GM18870 (cell line): ENCODE results near the gene MMP19.
"Not testable (repeated sequence)": the region's sequence is repeated elsewhere in the genome, so short reads cannot be mapped to it uniquely, and the experiment has no call there.

Experiments used
- ATAC-seq: cut with Tn5 transposase; IDR thresholded peaks from one replicate; pipeline ENCODE4 v1.9.1; 2021; ENCODE audit warnings: moderate library complexity; ENCODE audit not compliant: unreplicated experiment

Gene MMP19, protein sequence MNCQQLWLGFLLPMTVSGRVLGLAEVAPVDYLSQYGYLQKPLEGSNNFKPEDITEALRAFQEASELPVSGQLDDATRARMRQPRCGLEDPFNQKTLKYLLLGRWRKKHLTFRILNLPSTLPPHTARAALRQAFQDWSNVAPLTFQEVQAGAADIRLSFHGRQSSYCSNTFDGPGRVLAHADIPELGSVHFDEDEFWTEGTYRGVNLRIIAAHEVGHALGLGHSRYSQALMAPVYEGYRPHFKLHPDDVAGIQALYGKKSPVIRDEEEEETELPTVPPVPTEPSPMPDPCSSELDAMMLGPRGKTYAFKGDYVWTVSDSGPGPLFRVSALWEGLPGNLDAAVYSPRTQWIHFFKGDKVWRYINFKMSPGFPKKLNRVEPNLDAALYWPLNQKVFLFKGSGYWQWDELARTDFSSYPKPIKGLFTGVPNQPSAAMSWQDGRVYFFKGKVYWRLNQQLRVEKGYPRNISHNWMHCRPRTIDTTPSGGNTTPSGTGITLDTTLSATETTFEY

DNA sequence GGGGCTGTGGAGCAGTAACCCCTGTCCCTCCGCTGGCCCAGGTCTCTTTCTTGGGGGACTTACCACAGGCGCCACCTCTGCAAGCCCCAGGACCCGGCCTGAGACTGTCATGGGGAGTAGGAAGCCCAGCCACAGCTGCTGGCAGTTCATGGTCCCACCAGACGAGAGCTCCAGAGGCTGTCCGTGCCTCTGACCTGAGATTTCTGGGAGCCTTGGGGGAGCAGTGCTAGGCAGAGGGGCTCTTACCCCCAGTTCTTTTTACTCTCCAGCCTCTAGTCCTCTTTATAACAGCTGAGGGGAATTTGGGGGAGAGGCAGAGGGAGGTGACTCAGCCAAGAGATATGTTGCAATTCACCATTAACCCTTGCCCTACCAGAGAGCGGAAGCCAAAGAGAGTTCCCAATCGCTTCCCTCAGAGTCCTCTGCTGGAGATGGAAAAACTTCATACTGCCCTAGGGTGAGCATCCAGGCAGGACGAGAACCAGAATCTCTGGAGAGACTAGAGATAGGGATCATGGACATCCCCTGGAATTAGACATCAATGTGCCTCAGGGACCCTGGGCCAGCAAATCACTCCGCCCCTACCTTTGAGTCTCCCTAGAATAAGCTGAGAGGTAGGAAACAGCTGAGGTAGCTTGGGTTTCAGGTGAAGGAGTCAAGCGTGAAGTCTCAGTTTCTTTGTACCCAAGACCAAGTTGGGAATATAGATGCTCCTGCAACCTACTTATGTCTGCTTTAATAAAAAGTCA, at the start of gene MMP19:
TSS of gene MMP19 (minus strand) at position 256 of the 749 bp plus-strand sequence. CDS start at position 150, 106 bp downstream.
- ATAC-seq: no peak

DNA sequence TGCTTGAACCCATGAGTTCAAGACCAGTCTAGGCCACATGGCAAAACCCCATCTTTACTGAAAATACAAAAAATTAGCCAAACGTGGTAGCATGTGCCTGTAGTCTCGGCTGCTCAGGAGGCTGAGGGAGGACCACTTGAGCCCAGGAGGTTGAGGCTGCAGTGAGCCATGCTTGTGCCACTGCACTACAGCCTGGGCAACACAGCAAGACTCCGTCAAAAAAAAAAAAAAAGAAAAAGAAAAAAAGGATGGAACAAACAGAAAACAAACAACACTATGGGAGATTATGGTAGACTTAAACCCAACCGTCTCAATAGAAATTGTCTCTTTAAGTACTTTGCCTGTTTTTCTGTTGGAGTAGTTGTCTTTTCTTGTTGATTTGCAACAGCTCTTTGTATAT, 48.6 kb upstream of the MMP19 start:
- ATAC-seq: no peak

DNA sequence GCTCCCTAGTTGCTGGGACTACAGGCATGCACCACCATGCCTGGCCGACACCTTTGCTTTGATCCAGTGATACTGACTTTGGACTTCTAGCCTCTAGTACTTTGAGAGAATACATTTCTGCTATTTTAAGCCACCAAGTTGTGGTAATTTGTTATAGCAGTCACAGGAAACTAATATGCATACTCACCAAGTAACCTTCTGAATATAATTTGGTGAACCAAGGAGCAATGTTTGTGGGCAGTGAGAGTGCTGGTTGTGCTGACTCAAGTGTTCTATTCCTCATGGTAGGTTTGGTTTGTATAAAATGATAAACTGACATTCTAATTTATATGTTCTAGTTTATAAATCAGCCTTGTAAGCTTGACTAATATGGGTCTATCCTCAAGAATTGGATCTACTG, 42.4 kb upstream of the MMP19 start:
- ATAC-seq: no peak

DNA sequence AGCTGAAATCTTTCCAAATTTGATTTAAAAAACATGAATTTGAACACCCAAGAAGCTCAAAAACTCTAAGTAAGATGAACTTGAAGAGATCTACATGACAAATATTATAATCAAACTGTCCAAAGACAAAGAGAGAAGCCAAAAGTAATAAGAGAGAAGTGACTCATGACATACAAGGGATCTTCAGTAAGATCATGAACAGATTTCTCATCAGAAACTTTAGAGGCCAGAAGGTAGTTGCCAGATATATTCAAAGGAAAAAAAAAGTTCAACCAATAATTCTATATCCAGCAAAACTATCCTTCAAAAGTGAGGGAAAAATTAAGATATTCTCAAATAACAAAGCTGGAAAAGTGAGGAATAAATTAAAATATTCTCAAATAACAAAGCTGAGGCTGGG, 35.1 kb upstream of the MMP19 start:
- no peak for ATAC-seq

DNA sequence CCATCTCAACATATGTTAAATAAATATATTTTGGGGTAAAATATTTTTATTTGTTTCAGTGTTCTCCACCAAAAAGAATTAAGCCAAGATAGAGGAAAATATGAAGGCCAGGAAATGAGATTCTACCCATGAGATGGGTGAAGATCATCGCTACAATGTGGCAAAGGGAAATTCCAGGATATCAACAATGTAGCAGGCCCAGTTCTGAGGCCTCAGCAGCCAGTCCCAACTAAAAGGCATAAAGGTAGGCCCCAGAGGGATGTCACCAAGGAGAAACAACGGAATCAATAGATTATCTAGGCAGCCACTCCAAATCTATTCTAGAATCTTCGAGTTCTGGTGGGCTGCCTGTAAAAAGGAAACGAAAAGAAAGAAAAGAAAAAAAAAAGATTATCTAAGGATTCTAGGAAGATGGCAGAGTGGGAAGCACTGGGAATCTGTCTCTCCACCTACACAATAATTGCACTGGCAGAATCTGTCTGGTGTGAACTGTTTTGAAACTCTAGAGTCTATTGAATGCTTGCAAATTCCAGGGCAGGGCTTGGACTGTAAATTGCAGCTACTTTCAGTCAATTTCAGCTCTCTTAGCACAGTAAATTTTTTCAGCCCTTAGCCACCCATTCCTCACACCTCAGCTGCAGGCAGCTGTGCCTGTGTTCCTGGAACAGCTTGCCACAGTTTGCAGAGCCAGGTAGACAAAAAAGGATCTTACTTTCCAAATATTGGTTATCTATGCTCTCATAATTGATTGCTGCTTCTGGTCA, 33.1 kb upstream of the MMP19 start:
- no peak for ATAC-seq

DNA sequence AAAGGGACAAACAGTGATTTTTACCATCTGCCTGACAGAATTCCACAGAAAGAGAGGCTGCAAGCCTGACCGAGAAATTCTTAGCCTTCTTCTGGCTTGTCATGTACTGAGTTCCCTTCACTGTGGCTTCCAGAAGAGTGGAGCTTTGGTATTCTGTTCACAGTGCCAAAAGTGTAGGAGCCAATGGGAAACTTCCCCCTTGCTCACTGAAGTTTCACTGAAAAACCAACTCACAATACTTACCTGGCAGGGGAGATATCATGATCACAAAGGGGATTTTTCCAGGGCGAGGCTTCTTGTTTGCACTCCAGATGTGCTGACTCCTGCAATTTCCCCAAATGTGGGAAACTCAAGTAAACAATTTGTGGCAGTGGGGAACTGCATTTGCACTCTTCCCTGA, 31.7 kb upstream of the MMP19 start:
- no peak for ATAC-seq

DNA sequence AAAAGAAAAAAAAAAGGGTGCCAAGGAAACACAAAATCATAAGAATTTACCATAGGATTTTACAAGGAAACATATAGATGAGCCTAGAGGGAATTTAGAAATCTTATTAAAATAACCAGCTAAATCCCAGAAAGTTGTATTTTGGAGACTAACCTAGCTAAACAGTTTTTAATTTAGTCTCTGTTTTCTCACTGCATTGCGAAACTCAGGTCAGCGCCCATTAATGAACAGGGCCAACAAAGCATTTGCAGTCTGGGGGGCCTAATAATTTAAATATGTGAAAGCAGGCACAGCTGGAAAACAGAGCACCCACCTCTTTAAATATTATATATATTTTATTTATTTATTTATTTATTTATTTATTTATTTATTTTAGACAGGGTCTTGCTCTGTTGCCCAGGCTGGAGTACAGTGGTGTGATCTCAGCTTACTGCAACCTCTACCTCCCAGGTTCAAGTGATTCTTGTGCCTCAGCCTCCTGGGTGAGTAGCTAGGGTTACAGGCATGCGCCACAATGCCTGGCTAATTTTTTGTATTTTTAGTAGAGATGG, 23.8 kb upstream of the MMP19 start:
- ATAC-seq: not testable (repeated sequence)

DNA sequence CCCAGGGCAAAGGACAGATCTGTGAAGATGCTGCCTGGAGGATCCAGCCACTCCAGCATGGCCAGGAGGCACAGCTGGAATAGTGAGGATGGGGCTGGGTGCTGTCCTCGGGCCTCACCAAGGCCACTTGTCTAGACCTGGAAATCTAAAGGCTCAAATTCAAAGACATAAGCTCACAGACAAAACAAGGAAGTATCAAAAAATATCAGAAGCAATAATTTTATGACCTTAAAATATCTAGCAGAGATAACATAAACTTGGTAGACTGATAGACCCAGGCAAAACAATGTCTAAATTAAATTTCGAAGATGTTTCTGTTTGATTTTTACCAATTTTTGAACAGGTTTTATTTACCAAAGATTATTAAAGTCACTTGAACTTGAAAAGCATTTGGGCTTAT, 22.6 kb upstream of the MMP19 start:
- no peak for ATAC-seq

DNA sequence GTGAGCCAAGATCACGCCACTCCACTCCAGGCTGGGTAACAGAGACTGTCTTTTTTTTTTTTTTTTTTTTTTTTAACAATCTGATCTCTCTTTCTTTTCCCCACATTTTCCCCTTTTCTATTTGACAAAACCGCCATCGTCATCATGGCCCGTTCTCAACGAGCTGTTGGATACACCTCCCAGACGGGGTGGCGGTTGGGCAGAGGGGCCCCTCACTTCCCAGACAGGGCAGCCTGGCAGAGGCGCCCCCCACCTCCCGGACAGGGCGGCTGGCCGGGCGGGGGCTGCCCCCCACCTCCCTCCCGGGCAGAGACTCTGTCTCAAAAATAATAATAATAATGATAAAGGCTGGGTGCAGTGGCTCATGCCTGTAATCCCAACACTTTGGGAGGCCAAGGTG, 20.2 kb upstream of the MMP19 start:
- ATAC-seq: not testable (repeated sequence)

DNA sequence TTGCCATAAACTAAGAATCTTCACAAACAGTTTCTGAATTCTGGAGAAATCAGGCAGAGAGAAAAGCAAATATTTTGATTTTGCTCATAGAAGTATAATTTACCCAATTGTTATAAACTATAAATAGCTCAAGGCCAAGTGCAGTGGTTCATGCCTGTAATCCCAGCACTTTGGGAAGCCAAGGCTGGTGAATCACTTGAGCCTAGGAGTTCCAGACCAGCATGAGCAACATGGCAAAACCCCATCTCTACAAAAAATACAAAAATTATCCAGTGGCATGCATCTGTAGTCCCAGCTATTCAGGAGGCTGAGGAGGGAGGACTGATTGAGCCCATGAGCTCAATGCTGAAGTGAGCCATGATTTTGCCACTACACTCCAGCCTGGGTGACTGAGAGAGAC, 19.6 kb upstream of the MMP19 start:
- no peak for ATAC-seq

DNA sequence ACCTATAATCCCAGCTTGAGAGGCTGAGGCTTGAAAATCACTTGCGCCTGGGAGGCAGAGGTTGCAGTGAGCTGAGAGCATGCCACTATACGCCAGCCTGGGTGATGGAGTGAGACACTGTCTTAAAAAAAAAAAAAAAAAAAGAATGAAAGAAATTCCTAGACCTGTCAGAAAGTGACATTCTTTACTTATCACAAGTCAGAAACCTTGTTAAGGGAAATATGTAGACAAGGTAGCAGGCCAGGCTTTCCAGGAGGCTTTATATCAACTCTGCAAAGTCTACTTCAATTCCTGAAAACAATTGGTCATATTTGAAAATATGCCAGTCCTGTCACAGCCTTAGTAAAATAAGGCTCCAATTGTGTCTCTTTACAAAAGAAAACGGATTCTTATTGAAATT, 19.1 kb upstream of the MMP19 start:
- ATAC-seq: no peak

DNA sequence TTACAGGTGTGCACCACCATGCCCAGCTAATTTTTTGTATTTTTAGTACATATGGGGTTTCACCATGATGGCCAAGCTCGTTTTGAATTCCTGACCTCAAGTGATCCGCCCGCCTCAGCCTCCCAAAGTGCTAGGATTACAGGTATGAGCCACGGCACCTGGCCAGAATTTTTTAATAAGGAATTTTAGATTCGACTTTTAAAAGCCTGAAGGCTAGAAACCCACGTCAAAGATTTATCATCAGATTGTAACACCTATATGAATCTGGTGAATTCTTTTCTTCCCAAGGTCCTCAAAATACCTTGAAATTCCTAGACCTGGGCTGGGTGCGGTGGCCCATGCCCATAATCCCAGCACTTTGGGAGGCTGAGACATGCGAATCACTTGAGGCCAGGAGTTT, 18.7 kb upstream of the MMP19 start:
- no peak for ATAC-seq

DNA sequence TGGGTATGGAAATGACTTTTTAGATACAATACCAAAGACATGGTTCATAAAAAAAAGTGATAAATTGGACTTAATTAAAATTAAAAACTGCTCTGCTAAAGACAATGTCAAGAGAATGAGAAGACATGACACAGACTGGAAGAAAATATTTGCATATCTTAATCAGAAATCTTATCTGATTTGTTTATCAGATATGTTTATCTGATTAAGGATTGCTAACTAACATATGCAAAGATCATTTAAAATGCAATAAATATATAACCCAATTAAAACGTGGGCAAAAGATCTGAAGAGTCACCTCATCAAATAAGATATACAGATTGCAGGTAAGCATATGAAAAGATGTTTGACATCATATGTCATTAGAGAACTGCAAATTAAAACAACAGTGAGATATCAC, 10.0 kb upstream of the MMP19 start:
- no peak for ATAC-seq

DNA sequence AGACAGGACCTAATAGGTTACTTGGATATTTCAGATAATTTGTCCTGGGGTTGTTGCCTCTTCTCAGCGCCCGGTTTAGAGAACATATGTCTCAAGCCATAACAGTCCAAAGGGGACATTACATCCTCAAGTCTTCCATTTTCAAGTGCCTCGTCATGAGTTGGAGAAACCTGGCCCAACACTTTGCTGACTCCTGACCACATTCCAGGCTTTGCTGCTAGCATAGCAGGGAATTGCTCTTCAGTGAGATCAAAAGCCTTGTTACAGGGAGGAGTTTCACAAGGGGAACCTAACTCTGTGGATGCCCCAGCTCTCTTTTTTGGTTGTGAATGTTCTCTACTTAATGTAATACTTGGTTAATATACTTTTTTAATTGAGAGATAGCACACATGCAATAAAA, 8.2 kb upstream of the MMP19 start:
- ATAC-seq: no peak

DNA sequence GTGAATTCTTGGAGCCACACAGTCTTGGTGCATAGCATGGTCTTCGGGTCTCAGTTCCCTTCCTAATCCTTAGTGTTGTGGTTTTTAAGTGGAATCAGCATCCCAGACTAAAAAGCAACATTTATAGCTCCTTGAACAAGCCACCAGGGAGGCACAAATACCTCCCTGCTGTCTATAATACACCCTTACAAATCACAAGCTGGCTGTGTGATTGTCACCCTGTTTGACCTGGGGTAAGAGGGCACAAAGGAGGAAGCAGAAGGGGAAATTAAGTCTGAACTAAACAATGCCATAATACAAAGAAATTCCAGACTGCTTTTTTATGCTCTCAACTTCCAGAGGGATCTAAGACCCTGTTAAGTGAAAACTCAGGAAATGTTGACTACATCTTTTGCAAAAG, 7.7 kb upstream of the MMP19 start:
- ATAC-seq: no peak

DNA sequence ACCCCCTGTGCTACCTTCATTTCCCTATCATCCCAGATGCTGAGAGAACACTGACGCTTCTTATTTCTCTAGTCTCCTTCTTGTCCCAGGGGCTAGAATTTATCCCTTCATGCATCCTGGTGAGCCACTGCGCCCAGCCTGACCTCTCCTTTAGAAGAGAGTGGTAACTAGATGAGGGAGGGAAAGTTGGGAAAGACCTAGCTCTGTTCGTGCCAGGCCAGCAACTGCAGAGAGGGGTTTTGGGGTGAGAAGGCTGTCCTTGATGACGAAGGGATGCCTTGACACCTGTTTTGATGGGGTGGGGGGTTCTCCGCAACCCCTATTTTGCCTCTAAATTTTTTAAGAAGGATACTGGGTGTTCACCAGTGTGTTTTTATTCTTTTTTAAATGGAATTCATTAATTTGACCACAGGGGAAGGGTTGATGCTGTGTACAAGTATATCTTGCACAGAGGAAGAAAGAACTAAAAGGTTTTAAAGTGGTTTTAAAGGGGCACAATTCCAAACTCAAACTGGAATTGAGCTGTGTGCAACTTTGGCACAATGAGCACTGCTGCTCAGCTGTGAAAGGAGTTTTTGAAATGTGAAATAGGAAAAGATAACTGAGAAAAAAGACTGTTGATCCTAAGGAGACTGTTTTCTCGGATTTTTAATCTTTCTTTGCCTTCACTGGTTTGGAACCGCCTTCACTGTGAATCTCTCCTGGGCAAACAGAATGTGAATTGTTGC, 7.0 kb upstream of the MMP19 start:
- ATAC-seq: no peak

DNA sequence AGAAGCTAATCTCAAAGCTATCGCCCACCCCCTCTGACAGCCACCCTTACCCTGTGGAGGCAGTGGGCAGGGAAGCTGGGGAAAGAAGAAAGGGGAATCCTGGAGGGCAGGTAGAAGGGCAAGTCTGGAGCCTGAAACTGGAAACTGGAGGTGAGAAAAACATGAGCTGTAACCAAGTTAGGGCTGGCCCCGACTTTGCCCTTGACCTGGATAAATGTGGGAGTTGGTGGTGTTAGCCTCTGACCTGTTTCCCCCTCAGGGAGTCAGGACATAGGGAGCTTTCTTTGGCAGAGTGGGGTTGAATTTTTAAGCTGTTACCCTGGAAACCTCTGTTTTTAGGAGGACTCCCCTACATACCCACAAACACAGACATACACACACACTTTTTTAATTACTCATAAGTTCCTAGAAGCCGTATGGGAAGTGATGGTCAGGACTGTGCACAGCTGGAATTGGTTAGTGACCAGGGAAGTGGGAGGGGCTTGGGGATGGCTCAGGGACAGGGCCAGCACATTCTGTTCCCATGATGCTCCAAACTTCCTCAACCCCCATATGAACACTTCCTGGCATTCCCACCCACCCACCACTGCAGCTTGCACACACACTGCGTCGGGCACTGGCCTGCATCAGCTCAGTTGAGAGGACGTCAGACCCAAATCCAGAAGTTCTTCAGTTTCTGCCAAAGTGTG, 5.0 kb upstream of the MMP19 start:
- no peak for ATAC-seq

DNA sequence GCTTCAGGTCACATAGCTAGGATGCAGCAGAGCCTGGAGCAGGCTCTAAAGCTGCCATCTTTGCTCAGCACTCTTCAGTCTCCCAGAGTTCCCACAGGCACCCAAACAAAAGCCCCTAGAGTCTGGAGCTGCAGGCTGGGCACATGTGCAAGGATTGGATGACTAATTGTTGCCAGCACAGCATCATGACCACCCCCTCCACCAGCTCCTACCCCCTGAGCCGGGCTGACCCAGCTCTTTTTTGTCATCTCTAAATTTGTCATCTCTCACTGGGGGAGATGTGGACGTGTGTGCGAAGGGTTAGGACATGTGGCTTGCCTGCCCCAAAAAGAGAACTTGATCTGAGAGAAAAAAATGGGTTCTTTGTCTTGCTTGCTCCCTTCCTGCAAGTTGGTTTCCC, 4.3 kb upstream of the MMP19 start:
- no peak for ATAC-seq

DNA sequence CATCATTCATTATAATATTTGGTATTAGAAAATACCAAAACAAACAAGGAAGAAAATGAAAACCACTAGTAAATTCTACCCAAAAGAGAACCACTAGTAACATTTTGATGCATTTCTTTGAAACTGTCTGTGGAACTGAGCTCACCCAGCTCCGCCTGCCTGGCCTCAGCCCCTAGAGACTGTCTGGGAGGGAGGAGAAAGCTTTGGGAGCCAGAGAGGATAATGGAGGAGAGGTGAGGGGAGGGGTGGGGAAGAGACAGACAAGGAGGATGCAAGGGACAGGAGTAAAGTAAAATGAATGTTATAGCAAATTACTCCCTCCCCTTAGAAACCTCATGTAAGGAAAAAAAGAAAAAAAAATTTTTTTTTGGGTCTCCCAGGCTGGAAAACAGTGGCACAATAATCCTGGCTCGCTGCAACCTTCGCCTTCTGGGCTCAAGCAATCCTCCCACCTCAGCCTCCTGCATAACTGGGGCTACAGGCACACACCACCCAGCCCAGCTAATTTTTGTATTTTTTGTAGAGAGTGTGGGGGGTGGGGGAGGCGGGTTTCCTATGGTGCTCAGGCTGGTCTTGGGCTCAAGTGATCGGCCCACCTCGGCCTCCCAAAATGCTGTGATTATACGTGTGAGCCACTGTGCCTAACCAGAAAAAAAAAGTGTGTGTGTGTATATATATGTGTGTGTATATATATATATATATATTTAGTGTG, 3.2 kb upstream of the MMP19 start:
- ATAC-seq: no peak
